HG03039 (cell line): ENCODE measurements around the gene CDH4.

Source experiments
- ATAC-seq: cut with Tn5 transposase; IDR thresholded peaks from one replicate; pipeline ENCODE4 v1.9.1; 2021; ENCODE audit warnings: mild to moderate bottlenecking, moderate library complexity; ENCODE audit not compliant: unreplicated experiment

The CDH4 gene

GRCh38 chr20:61767761-61768494 is 515.9 kb downstream of the CDH4 start:
- no peak for ATAC-seq

GRCh38 chr20:61768571-61769285 is 516.7 kb downstream of the CDH4 start:
- no peak for ATAC-seq

- ATAC-seq = no peak
Observed at GRCh38 chr20:61769286-61769832, 517.3 kb downstream of the CDH4 start.

- no peak for ATAC-seq
Observed at GRCh38 chr20:61770113-61770585, 518.1 kb downstream of the CDH4 start.

GRCh38 chr20:61771805-61772350 is 519.8 kb downstream of the CDH4 start:
- no peak for ATAC-seq

- ATAC-seq = no peak
Observed at GRCh38 chr20:61772828-61773631, 521.0 kb downstream of the CDH4 start.

- ATAC-seq = no peak
Observed at GRCh38 chr20:61773926-61774587, 522.0 kb downstream of the CDH4 start.

- ATAC-seq = no peak
Observed at GRCh38 chr20:61775423-61775822, 523.4 kb downstream of the CDH4 start.

- no peak for ATAC-seq
Observed at GRCh38 chr20:61776491-61777075, 524.5 kb downstream of the CDH4 start.

- no peak for ATAC-seq
Observed at GRCh38 chr20:61777773-61778494, 525.9 kb downstream of the CDH4 start.

- ATAC-seq = no peak
Observed at GRCh38 chr20:61778495-61778863, 526.4 kb downstream of the CDH4 start.

- ATAC-seq = no peak
Observed at GRCh38 chr20:61779176-61779965, 527.3 kb downstream of the CDH4 start.

GRCh38 chr20:61780066-61780465 is 528.0 kb downstream of the CDH4 start:
- ATAC-seq = no peak

GRCh38 chr20:61784801-61785566 is 532.9 kb downstream of the CDH4 start:
- no peak for ATAC-seq

- no peak for ATAC-seq
Observed at GRCh38 chr20:61785567-61785816, 533.4 kb downstream of the CDH4 start.

GRCh38 chr20:61786230-61786629 is 534.2 kb downstream of the CDH4 start:
- no peak for ATAC-seq

GRCh38 chr20:61788343-61788742 is 536.3 kb downstream of the CDH4 start:
- no peak for ATAC-seq

GRCh38 chr20:61789329-61789728 is 537.3 kb downstream of the CDH4 start:
- no peak for ATAC-seq
